Measurements from ENCODE around the gene CHD1. TPM values are rescaled to one million over a fixed set of nuclear protein-coding genes. Genes with fewer than 3 reads are reported as not detected.
"Not testable (repeated sequence)": the region's sequence is repeated elsewhere in the genome, so short reads cannot be mapped to it uniquely, and the experiment has no call there.

CHD1 gene
- total RNA-seq, 4 donors from 2014 or later, result 25.8 to 69.3 (median 34.5) TPM

DNA sequence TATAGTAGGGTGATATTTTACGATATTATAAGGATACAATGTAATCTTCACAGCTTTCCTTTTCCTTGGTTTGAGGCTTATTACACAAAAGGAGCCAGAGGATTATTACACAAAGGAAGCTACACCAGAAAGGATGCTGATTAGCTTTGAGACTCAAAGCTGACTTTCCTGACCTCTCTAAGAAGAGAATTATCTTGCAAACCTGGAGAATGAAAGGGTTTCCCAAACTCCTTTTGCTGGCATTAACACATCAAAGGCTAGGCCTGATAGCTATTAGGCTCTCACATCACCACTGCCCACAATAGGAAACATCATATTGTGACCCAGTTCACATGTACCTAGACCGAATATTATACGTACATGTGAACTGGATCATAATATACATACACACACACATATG is 34.2 kb upstream of the CHD1 start:
- Histone ChIP-seq H3K4me1 (no peaks in the 10 kb centered on the region), H3K4me3 (no peak overlapping the region), H3K27me3 (no peaks in the 10 kb centered on the region), H3K36me3 (no peaks in the 10 kb centered on the region), H3K9me3 (peaks cover 0 to 5% (median 4%) of the 10 kb centered on the region in 4 donors), H3K27ac (replicated peaks in 1 of 4) (no peak overlapping the region)
- no peak for DNase-seq (ENCODE audit: extremely low spot score)
- intact Hi-C loops (cut with DNase I), result no loop called here
- 81% methylated on average over 3 of the region's 3 CpGs for WGBS
- TF ChIP-seq POLR2A (IDR thresholded peaks at IDR 0.05; ENCODE audit: low read depth), result no peak
- TF ChIP-seq, protein P1, sequence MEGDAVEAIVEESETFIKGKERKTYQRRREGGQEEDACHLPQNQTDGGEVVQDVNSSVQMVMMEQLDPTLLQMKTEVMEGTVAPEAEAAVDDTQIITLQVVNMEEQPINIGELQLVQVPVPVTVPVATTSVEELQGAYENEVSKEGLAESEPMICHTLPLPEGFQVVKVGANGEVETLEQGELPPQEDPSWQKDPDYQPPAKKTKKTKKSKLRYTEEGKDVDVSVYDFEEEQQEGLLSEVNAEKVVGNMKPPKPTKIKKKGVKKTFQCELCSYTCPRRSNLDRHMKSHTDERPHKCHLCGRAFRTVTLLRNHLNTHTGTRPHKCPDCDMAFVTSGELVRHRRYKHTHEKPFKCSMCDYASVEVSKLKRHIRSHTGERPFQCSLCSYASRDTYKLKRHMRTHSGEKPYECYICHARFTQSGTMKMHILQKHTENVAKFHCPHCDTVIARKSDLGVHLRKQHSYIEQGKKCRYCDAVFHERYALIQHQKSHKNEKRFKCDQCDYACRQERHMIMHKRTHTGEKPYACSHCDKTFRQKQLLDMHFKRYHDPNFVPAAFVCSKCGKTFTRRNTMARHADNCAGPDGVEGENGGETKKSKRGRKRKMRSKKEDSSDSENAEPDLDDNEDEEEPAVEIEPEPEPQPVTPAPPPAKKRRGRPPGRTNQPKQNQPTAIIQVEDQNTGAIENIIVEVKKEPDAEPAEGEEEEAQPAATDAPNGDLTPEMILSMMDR (IDR thresholded peaks at IDR 0.05), result no peak
- no peak for TF ChIP-seq EP300 (IDR thresholded peaks at IDR 0.05)
- TF ChIP-seq POLR2AphosphoS5 (IDR thresholded peaks at IDR 0.05), result no peak

DNA sequence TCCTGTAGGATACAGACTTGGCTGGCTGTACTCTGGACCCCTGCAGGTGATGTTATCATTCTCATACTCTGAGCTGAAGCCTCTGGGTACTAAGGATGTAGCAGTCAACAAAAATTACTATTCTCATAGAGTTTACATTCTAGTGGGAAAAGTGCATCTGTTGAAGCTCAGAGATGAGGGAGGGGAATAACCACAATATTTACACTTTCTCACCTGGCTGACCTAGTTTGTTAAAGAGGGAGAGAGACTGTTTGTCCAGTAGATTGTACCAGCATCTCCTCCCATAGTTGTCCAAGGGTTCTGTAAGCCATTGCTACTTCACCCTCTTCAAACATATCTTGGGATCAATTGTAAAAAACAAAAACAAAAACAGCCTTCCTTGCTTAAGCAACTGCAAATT is 33.8 kb upstream of the CHD1 start:
- intact Hi-C loops (cut with DNase I), result no loop called here
- Histone ChIP-seq H3K4me3 (no peak overlapping the region), H3K4me1 (no peaks in the 10 kb centered on the region), H3K36me3 (no peaks in the 10 kb centered on the region), H3K9me3 (peaks cover 0 to 5% (median 4%) of the 10 kb centered on the region in 4 donors), H3K27ac (replicated peaks in 1 of 4) (no peak overlapping the region), H3K27me3 (no peaks in the 10 kb centered on the region)
- no peak for TF ChIP-seq POLR2AphosphoS5 (IDR thresholded peaks at IDR 0.05)
- TF ChIP-seq EP300 (IDR thresholded peaks at IDR 0.05), result no peak
- TF ChIP-seq, protein P1 (IDR thresholded peaks at IDR 0.05), result no peak
- TF ChIP-seq POLR2A (IDR thresholded peaks at IDR 0.05; ENCODE audit: low read depth), result no peak
- no peak for DNase-seq (ENCODE audit: extremely low spot score)

DNA sequence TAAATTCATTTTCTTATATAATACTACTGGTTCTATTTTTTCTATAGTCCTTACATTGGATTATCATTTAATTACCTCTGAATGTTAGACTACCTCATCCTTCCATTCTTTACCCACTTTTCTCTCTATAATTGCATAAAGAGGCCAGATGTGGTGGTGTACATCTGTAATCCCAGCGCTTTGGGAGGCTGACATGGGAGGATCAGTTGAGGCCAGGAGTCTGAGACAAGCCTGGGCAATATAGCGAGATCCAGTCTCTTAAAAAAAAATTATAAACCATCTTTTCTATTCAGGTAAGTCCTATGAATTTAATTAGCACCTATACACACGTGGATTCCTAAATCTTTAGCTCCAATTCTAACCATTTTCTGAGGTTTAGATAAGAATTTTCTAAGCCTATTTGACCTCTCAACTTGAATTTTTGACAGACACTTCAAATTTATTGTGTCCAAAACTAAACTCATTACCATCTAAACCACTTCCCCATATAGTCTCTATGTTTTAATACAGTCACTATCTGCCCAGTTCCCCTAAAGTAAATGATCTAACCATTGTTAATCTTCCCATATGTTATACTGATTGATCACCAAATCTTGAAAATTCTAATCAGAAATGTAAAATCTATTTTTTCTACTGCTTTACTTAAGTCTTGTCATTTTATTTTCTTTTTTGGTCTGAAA is 33.0 kb upstream of the CHD1 start:
- Histone ChIP-seq H3K9me3 (peaks cover 0 to 5% (median 4%) of the 10 kb centered on the region in 4 donors), H3K36me3 (no peaks in the 10 kb centered on the region), H3K27ac (replicated peaks in 1 of 4) (no peak overlapping the region), H3K27me3 (no peaks in the 10 kb centered on the region), H3K4me1 (no peaks in the 10 kb centered on the region), H3K4me3 (no peak overlapping the region)
- intact Hi-C loops (cut with DNase I), result no loop called here
- 96% methylated on average over 3 of the region's 3 CpGs for WGBS
- TF ChIP-seq EP300 (IDR thresholded peaks at IDR 0.05) (no peak), POLR2A (IDR thresholded peaks at IDR 0.05; ENCODE audit: low read depth) (no peak), POLR2AphosphoS5 (IDR thresholded peaks at IDR 0.05) (no peak)
- TF ChIP-seq, protein P1 (IDR thresholded peaks at IDR 0.05), result no peak
- no peak for DNase-seq (ENCODE audit: extremely low spot score)

DNA sequence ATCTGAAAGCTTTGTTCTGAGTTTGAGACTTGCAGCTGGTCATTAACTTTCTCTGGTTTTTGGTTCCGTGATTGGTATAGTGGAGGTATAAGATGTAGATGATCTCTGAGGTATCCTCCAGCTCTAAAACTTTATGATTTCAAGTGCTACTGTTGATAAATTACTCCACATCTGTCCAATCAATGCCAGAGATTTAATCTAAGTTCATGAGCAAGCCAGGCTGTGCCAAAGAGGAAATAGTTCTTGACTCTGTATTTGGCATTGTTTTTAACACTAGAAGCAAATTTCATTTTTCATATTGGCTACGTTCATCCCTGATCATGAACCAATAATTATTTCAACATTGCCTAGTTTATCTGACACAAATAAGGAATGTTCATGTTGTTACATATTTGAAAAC is 28.5 kb upstream of the CHD1 start:
- no peak for TF ChIP-seq EP300 (IDR thresholded peaks at IDR 0.05)
- TF ChIP-seq, protein P1 (IDR thresholded peaks at IDR 0.05), result no peak
- Histone ChIP-seq H3K27ac (replicated peaks in 1 of 4) (no peak overlapping the region), H3K36me3 (no peaks in the 10 kb centered on the region), H3K4me1 (no peaks in the 10 kb centered on the region), H3K9me3 (no peaks in the 10 kb centered on the region), H3K4me3 (no peak overlapping the region), H3K27me3 (no peaks in the 10 kb centered on the region)
- 79% methylated on average over 2 of the region's 2 CpGs for WGBS
- intact Hi-C loops (cut with DNase I), result no loop called here
- DNase-seq (ENCODE audit: extremely low spot score), result no peak

DNA sequence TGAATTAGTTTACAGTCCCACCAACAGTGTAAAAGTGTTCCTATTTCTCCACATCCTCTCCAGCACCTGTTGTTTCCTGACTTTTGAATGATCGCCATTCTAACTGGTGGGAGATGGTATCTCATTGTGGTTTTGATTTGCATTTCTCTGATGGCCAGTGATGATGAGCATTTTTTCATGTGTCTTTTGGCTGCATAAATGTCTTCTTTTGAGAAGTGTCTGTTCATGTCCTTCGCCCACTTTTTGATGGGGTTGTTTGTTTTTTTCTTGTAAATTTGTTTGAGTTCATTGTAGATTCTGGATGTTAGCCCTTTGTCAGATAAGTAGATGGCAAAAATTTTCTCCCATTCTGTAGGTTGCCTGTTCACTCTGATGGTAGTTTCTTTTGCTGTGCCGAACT is 27.1 kb upstream of the CHD1 start:
- H3K27ac ChIP-seq (replicated peaks in 1 of 4); DNase-seq (ENCODE audit: extremely low spot score); H3K4me1 ChIP-seq; H3K27me3 ChIP-seq; H3K36me3 ChIP-seq; H3K4me3 ChIP-seq; intact Hi-C loops (cut with DNase I); H3K9me3 ChIP-seq: not testable (repeated sequence)
- WGBS, result 96% methylated on average over 3 of the region's 3 CpGs

DNA sequence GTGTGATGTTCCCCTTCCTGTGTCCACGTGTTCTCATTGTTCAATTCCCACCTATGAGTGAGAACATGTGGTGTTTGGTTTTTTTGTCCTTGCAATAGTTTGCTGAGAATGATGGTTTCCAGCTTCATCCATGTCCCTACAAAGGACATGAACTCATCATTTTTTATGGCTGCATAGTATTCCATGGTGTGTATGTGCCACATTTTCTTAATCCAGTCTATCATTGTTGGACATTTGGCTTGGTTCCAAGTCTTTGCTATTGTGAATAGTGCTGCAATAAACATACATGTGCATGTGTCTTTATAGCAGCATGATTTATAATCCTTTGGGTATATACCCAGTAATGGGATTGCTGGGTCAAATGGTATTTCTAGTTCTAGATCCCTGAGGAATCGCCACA is 26.7 kb upstream of the CHD1 start:
- H3K4me1 ChIP-seq; H3K27ac ChIP-seq (replicated peaks in 1 of 4); H3K9me3 ChIP-seq; intact Hi-C loops (cut with DNase I); H3K4me3 ChIP-seq; H3K36me3 ChIP-seq; DNase-seq (ENCODE audit: extremely low spot score); H3K27me3 ChIP-seq: not testable (repeated sequence)
- 100% methylated on average over 2 of the region's 2 CpGs for WGBS

Data from esophagus muscularis mucosa (tissue), 4 donors.